Tibial nerve (tissue), 4 donors: ENCODE data around the gene GRB10.

Source experiments
- CTCF ChIP-seq, 5 experiments: fragments of 200-600 bp in 3 of 5; fragments of 450-650 bp in 2 of 5; sonication (generic) in 3 of 5; IDR thresholded peaks; one replicate each; pipeline ENCODE4 v1.5.1; 2016 to 2019; ENCODE audit warnings: antibody characterized with exemption in 5 of 5, mild to moderate bottlenecking in 3 of 5, moderate library complexity in 2 of 5
- EP300 ChIP-seq, 2 donors: sonication (generic); formaldehyde crosslinking; IDR thresholded peaks; one replicate each; pipeline ENCODE4 v1.6.1; 2017; ENCODE audit warnings: antibody characterized with exemption in 2 of 2, mild to moderate bottlenecking in 1 of 2
- POLR2A ChIP-seq, 2 donors: fragments of 450-650 bp; IDR thresholded peaks; one replicate each; pipeline ENCODE4 v1.6.1; 2017; ENCODE audit warnings: antibody characterized with exemption in 2 of 2, mild to moderate bottlenecking in 2 of 2, moderate library complexity in 2 of 2

- no peak for TF ChIP-seq CTCF (IDR thresholded peaks at IDR 0.05)
- TF ChIP-seq POLR2A (IDR thresholded peaks at IDR 0.05): no peak
- no peak for TF ChIP-seq EP300 (IDR thresholded peaks at IDR 0.05)
These were observed 61.5 kb downstream of the GRB10 start for GRCh38 chr7:50721160-50721559.
